Stomach smooth muscle (tissue), 2 donors: Measurements from ENCODE around the gene DAPK3.
"Not testable (repeated sequence)": the region's sequence is repeated elsewhere in the genome, so short reads cannot be mapped to it uniquely, and the experiment has no call there.

Source experiments
- H3K27ac ChIP-seq: one replicate; pipeline ENCODE4 v1.7.0; 2013; ENCODE audit warnings: mild to moderate bottlenecking, low read length, inconsistent platforms
- H3K27me3 ChIP-seq, 2 donors: one replicate each; pipeline ENCODE4 v1.7.0; 2013; ENCODE audit warnings: low read length in 2 of 2; ENCODE audit not compliant: insufficient read depth in 2 of 2, control insufficient read depth in 1 of 2
- H3K36me3 ChIP-seq, 2 donors: one replicate each; pipeline ENCODE4 v1.7.0; 2013; ENCODE audit warnings: low read length in 2 of 2; ENCODE audit not compliant: control insufficient read depth in 2 of 2, insufficient read depth in 2 of 2
- H3K4me1 ChIP-seq: one replicate; pipeline ENCODE4 v1.7.0; 2013; ENCODE audit warnings: low read length; ENCODE audit not compliant: control insufficient read depth, insufficient read depth
- H3K4me3 ChIP-seq, 2 donors: one replicate each; pipeline ENCODE4 v1.7.0; 2013; ENCODE audit warnings: low read length in 2 of 2
- H3K9ac ChIP-seq, 2 donors: one replicate each; pipeline ENCODE4 v1.7.0; 2013; ENCODE audit warnings: low read length in 2 of 2, mild to moderate bottlenecking in 1 of 2
- H3K9me3 ChIP-seq, 2 donors: one replicate each; pipeline ENCODE4 v1.7.0; 2013; ENCODE audit warnings: low read length in 2 of 2; ENCODE audit not compliant: control insufficient read depth in 2 of 2
- donor health status: healthy.
- donor health status: Pancreatic carcinoma.

The DAPK3 gene

DNA sequence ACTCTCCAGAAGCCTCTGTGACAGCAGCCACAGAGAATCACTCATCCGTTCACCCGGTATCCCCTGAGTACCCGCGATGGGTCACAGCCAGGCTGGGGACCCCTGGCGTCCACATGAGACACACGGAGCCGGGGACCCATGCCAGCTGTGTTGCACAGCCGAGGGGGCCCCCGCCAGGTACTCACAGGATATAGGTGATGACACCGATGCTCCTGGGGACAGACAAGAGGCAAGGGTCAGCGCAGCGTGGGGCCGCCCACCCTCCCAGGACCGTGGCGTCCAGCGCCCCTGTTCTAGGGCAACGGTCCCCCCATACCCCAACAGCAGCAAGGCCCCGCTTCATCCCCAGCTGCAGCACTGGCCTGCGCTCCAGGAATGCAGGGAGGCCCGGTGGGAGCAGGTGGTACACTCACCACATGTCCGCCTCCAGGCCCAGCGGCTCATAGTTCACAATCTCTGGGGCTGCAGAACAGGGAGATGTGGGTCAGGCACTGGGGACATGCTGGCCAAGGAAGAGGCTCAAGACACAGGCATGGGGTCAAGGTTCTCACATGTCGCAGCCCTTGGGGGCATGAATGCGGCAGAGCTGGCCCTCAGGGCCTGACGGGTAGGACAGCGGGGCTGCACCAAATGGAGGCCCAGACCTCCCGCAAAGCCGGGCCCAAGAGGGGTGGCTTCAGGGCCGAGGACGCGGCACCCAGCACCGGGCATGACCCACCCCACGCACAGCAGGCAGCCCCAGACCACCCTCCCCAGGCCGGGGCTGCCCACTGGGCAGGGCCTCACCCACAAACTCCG, 7.2 kb downstream of the DAPK3 start:
- H3K27me3 ChIP-seq, result no peaks in the 10 kb centered on the region
- H3K27ac ChIP-seq, result no peak overlapping the region
- H3K4me3 ChIP-seq, result no peak overlapping the region
- peaks cover 34% of the 10 kb centered on the region for H3K4me1 ChIP-seq
- H3K9me3 ChIP-seq, result no peaks in the 10 kb centered on the region
- H3K36me3 ChIP-seq, result peaks cover 58 to 67% of the 10 kb centered on the region in 2 donors
- no peak overlapping the region for H3K9ac ChIP-seq

DNA sequence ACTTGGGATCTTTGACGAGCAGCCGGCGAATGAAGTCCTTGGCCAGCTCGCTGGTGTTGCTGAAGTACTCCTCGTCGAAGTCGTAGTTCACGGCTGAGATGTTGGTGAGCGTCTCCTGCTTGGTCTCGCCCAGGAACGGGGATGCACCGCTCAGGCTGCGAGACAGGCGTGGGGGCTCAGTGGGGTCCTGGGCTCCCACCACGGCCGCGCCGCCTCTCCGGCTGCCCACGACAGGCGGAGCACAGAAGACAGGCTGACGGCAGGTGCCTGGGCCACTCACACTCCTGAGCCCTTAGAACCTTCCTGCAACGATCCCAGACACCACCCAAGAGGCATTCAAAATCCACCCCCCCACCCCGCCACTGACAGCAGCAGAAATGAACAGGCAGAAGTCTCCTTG, 9.9 kb downstream of the DAPK3 start:
- Histone ChIP-seq H3K36me3 (peaks cover 58 to 64% of the 10 kb centered on the region in 2 donors), H3K4me1 (peaks cover 10% of the 10 kb centered on the region), H3K9ac (no peak overlapping the region), H3K27me3 (no peaks in the 10 kb centered on the region), H3K4me3 (no peak overlapping the region), H3K9me3 (no peaks in the 10 kb centered on the region), H3K27ac (peak overlapping the region; percentile 41)

DNA sequence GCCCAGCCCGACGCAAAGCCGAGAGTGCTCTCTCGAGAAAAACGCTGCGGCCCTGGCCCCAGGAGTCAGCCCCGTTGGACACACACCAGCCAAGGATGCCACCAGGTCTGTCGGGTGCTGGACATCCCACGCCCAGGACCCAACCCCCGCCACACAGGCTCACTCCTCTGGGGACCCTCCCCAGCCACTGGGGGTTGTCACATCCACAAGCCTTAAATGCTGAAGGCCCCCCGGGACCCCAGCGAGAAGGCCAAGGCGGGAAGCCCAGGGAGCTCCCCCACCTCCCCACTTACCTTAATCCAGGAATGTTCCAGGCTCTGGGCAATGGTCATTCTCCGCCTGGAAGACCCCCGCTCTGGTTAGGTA, 11.2 kb downstream of the DAPK3 start:
- peaks cover 62% of the 10 kb centered on the region in 2 donors for H3K36me3 ChIP-seq
- no peaks in the 10 kb centered on the region for H3K9me3 ChIP-seq
- H3K9ac ChIP-seq, result no peak overlapping the region
- H3K27ac ChIP-seq, result peak overlapping the region; percentile 31
- H3K27me3 ChIP-seq, result no peaks in the 10 kb centered on the region
- peaks cover 6% of the 10 kb centered on the region for H3K4me1 ChIP-seq
- no peak overlapping the region for H3K4me3 ChIP-seq

DNA sequence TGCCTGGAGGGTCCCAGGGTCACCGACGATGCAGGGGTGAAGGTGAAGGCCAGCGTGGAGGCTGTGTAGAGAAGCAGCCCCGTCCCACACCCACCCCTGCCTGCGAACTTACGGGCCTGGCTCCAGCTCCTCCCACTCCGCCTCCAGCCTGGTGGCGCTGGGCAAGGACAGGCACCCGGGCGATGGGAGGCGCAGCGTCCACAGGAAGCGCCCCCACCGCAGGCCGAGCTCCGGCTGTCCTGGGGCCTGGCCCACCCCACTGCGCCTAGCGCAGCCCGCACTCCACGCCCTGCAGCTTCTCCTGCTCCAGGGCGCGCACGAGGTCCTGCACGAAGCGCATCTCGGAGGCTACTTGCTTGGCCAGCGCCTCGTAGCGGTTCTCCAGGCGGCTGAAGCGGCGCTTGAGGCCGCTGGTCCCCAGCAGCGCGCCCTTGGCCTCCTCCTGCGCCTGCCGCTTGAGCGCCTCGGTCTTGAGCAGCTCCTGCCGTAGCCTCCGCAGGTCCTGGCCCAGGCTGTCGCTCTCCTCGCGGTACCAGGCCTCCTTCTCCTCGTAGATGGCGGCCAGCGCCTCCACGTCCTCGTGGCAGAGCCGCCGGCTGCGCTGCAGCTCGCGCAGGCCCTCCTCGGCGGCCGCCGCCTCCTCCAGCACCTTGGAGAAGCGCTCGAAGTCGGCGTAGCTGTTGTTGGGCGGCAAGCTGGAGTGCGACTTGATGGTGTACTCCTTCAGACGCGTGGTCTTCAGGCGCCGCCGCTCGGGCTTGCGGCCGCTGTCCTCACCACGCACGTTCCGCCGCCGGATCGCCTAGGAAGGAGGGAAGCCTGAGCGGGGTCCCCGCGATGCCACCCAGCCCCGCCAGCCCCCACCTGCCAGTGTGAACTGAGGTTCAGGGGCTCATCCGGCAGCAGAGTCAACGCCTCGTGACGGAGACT, 11.8 kb downstream of the DAPK3 start:
- no peak overlapping the region for H3K4me3 ChIP-seq
- H3K9me3 ChIP-seq, result no peaks in the 10 kb centered on the region
- no peaks in the 10 kb centered on the region for H3K27me3 ChIP-seq
- no peak overlapping the region for H3K9ac ChIP-seq
- H3K36me3 ChIP-seq, result peaks cover 57 to 58% of the 10 kb centered on the region in 2 donors
- H3K27ac ChIP-seq, result no peak overlapping the region
- peaks cover 12% of the 10 kb centered on the region for H3K4me1 ChIP-seq

DNA sequence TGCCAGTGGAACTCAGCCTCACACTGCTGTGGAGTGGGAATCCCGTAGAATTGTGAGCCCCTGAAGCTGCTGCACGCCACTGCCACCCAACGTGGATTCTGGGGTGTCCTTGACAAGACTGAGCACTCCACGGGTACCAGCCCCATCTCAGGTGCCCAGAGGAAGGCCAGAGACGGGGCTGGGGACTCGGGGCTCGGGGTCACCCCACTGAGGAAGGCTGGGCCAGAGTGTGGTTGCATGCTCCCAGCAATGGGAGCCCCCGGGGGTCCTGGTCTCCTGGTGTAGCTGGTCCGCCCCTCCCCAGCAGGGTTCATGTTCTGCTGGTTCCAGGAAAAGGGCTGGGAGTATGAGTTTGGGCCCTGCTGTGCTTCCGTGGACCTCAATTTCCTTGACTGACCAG, 15.2 kb downstream of the DAPK3 start:
- no peak overlapping the region for H3K4me3 ChIP-seq
- H3K27ac ChIP-seq, result peak overlapping the region; percentile 83
- H3K9me3 ChIP-seq, result no peaks in the 10 kb centered on the region
- peaks cover 36% of the 10 kb centered on the region for H3K4me1 ChIP-seq
- peaks cover 27 to 28% of the 10 kb centered on the region in 2 donors for H3K36me3 ChIP-seq
- H3K9ac ChIP-seq, result no peak overlapping the region
- H3K27me3 ChIP-seq, result no peaks in the 10 kb centered on the region

DNA sequence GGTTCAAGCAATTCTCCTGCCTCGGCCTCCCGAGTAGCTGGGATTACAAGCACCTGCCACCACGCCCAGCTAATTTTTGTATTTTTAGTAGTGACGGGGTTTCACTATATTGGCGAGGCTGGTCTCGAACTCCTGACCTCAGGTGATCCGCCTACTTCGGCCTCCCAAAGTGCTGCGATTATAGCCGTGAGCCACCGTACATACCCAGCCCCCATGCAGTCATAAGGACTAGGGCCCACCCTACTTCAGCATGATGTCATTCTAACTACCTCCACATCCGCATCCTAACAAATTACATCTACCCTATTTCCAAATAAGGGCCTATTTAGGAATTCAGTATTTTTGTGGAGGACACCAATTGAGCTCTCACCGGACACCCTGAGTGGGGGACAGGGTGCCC, 15.6 kb downstream of the DAPK3 start:
- H3K4me3 ChIP-seq, H3K27me3 ChIP-seq, H3K9me3 ChIP-seq, H3K9ac ChIP-seq: not testable (repeated sequence)
- Histone ChIP-seq H3K4me1 (peaks cover 40% of the 10 kb centered on the region), H3K36me3 (peaks cover 23 to 26% of the 10 kb centered on the region in 2 donors), H3K27ac (peak overlapping the region; percentile 83)

DNA sequence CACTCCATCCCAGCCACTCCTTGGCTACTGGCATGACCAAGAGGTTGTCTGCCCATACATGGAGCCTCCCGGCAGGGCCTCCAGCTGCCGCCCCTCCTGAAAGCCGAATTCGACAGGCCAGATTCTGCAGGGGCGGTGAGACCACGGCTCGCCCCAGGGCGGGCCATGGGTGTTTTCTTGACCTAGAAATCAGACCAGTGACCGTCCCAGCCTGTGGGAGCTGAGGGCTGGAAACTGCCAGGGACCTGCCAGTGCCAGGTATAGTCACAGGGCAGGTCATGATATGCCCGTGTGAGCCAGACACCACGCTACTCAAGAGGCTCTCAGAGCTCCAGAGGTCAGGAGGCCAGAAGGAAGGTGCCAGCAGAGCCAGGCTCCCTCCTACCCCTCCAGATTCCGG, 16.8 kb downstream of the DAPK3 start:
- Histone ChIP-seq H3K4me1 (peaks cover 44% of the 10 kb centered on the region), H3K27ac (peak overlapping the region; percentile 83), H3K9ac (no peak overlapping the region)

DNA sequence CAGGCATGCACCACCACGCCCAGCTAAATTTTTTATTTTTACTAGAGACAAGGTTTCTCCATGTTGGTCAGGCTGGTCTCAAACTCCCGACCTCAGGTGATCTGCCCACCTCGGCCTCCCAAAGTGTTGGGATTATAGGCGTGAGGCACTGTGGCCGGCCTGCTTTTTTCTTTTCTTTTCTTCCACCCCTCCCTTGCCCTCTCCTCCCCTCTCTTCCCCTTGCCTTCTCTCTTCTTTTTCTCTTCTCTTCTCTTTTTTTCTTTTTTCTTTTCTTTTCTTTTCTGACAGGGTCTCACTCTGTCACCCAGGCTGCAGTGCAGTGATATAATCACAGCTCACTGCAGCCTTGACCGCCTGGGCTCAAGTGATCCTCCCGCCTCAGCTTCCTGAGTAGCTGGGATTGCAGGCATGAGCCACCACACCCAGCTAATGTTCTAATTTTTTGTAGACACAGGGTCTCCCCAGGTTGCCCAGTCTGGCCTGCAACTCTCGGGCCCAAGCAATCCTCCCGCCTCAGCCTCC, 18.1 kb downstream of the DAPK3 start:
- H3K9me3 ChIP-seq, H3K36me3 ChIP-seq, H3K9ac ChIP-seq, H3K27me3 ChIP-seq, H3K4me3 ChIP-seq: not testable (repeated sequence)
- Histone ChIP-seq H3K27ac (peak overlapping the region; percentile 95), H3K4me1 (peaks cover 44% of the 10 kb centered on the region)

More for the DNA sequence above, 16.8 kb downstream of the DAPK3 start:
- no peaks in the 10 kb centered on the region for H3K27me3 ChIP-seq
- no peaks in the 10 kb centered on the region for H3K9me3 ChIP-seq
- H3K36me3 ChIP-seq, result peaks cover 13 to 17% of the 10 kb centered on the region in 2 donors
- no peak overlapping the region for H3K4me3 ChIP-seq

DNA sequence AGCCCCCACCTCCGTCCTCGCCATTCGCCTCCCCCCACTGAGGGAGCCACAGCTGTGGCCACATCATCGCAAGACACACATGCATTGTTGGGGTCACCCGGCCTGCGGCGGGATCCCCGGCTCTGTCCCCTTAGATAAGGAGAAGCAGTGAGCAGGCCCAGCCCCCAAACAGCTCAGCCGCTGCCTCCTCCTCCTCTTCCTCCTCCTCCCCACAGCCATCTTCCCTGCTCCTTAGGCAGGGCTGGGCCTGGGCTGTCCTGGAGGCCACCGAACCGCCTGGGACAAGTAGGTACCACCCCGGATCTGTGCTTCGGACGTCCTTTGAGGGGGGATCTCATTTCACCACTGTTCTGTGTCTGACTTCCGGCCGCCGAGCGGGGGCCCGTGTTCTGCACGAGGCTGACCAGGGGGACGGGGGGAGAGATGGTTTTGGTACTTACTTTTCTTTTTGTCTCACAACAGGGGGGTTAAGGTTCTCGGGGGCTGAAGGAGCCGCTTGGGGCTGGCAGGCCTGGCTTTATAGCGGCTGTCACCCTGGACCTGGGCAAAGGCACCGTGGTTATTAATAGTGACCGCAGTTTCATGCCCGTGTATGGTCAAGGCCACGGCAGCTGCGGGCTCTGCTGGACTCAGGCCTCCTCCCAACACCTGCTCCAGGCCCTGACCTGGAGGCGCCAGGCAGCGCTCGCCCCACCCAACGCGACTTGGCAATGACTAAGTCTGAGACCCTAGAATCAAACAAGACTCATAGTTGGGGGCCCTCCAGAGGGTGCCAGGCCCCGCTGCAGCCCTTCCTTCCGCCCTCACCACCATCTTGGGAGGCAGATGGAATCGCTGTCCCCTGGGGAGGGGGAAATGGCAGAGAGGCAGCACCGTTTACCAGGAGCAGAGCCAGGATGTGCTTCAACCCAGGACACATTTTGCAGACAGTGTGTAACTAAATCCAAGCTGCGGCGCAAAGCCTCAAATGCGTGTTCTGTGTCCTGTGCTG, 19.7 kb downstream of the DAPK3 start:
- peak overlapping the region; percentile 75 to 76 for H3K9ac ChIP-seq
- peaks cover 44% of the 10 kb centered on the region for H3K4me1 ChIP-seq
- peak overlapping the region; percentile 43 to 60 for H3K4me3 ChIP-seq
- H3K27me3 ChIP-seq, result no peaks in the 10 kb centered on the region
- peak overlapping the region; percentile 95 for H3K27ac ChIP-seq
- peaks cover 6 to 7% of the 10 kb centered on the region in 2 donors for H3K36me3 ChIP-seq
- H3K9me3 ChIP-seq, result no peaks in the 10 kb centered on the region
